Endothelial cell of umbilical vein (primary cell): ENCODE data around the gene HNRNPC. TPM values are rescaled to one million over a fixed set of nuclear protein-coding genes. Genes with fewer than 3 reads are reported as not detected.

ENCODE experiments used
- BruUV-seq: library from RNA; stranded (reverse); fragments of 400-500 nt; replicated peaks from 2 replicates; lab custom pipeline; 2021; lab: Mats Ljungman, UMichigan
- CTCF ChIA-PET: fragments of 300-600, 350-600 bp; sonication (Branson Sonifier 250); formaldehyde crosslinking; loops from one replicate; lab custom pipeline; 2021; ENCODE audit warnings: antibody characterized with exemption, inconsistent platforms; lab: Charles Lee
- POLR2A ChIA-PET: fragments of 300-600, 350-600 bp; sonication (Branson Sonifier 250); formaldehyde crosslinking; loops from one replicate; lab custom pipeline; 2021; ENCODE audit warnings: antibody characterized with exemption, inconsistent platforms; lab: Charles Lee
- DNase-seq: peaks from one replicate; pipeline ENCODE4 v3.0.0-alpha.2; 2011; ENCODE audit warnings: low read depth, low spot score
- FAIRE-seq: peaks from 2 replicates; lab custom pipeline; 2011; peaks lifted over from hg19 to GRCh38; lab: Jason Lieb, UNC
- H2AFZ ChIP-seq: 2 replicates; pipeline ENCODE4 v1.6.0; 2012; ENCODE audit warnings: low read depth, low read length, control low read depth, inconsistent platforms
- H3K27ac ChIP-seq: 2 replicates; pipeline ENCODE4 v1.5.1; 2011; ENCODE audit warnings: low read depth, mild to moderate bottlenecking, control low read depth, low read length, moderate library complexity; ENCODE audit not compliant: insufficient read depth
- H3K27me3 ChIP-seq, 2 experiments: 2 replicates each; pipeline versions ENCODE4 v1.6.0 to v1.6.1; 2011; ENCODE audit warnings: low read length in 2 of 2, mixed read lengths in 1 of 2; ENCODE audit not compliant: control insufficient read depth in 2 of 2, insufficient read depth in 2 of 2
- H3K36me3 ChIP-seq, 2 experiments: 2 replicates in 1 of 2; 3 replicates in 1 of 2; pipeline ENCODE4 v1.5.1; 2011; ENCODE audit warnings: low read length in 2 of 2, mild to moderate bottlenecking in 1 of 2, moderate library complexity in 1 of 2; ENCODE audit not compliant: control insufficient read depth in 2 of 2, insufficient read depth in 2 of 2; ENCODE audit errors: extremely low read depth in 1 of 2
- H3K4me1 ChIP-seq: 3 replicates; pipeline ENCODE4 v1.5.1; 2011; ENCODE audit warnings: mild to moderate bottlenecking, low read length; ENCODE audit not compliant: control insufficient read depth, insufficient read depth; ENCODE audit errors: extremely low read depth
- H3K4me2 ChIP-seq: 2 replicates; pipeline ENCODE4 v1.6.1; 2011; ENCODE audit warnings: low read length, control low read depth, mixed read lengths; ENCODE audit not compliant: insufficient read depth
- H3K4me3 ChIP-seq, 3 experiments: fragments of 200-600 bp in 1 of 3; sonication (generic), shearing (Covaris generic) in 1 of 3; replicated peaks in 1 of 3; 2 replicates each; pipeline ENCODE4 v1.5.1; 2011 to 2016; ENCODE audit warnings: control low read depth in 3 of 3, low read length in 3 of 3, mild to moderate bottlenecking in 2 of 3, inconsistent platforms in 1 of 3, low read depth in 1 of 3, moderate library complexity in 1 of 3; ENCODE audit not compliant: insufficient read depth in 1 of 3
- H3K79me2 ChIP-seq: 2 replicates; pipeline ENCODE4 v1.6.0; 2012; ENCODE audit warnings: low read length, inconsistent platforms; ENCODE audit not compliant: control insufficient read depth, insufficient read depth
- H3K9ac ChIP-seq: replicated peaks from 2 replicates; pipeline ENCODE3; 2011; ENCODE audit warnings: low read length, control low read depth; ENCODE audit not compliant: insufficient read depth; ENCODE audit errors: extremely low read depth
- H3K9me1 ChIP-seq: replicated peaks from 3 replicates; pipeline ENCODE4 v1.6.0; 2011; ENCODE audit warnings: mild to moderate bottlenecking, low read length; ENCODE audit not compliant: control insufficient read depth, insufficient read depth; ENCODE audit errors: extremely low read depth
- H3K9me3 ChIP-seq: replicated peaks from 2 replicates; pipeline ENCODE4 v1.5.1; 2012; ENCODE audit warnings: low read length, inconsistent platforms; ENCODE audit not compliant: control insufficient read depth, insufficient read depth
- H4K20me1 ChIP-seq: replicated peaks from 2 replicates; pipeline ENCODE3; 2011; ENCODE audit warnings: mild to moderate bottlenecking, low read length; ENCODE audit not compliant: control insufficient read depth, insufficient read depth; ENCODE audit errors: extremely low read depth
- EZH2 ChIP-seq: IDR thresholded peaks from 2 replicates; pipeline ENCODE4 v1.6.1; 2012; ENCODE audit warnings: borderline replicate concordance, low read depth, mild to moderate bottlenecking, moderate library complexity, low read length, inconsistent platforms; ENCODE audit not compliant: severe bottlenecking
- FOS ChIP-seq: IDR thresholded peaks from 2 replicates; pipeline ENCODE4 v1.6.1; 2011; ENCODE audit warnings: mild to moderate bottlenecking, low read length, moderate library complexity, borderline replicate concordance; ENCODE audit not compliant: insufficient read depth
- GATA2 ChIP-seq: IDR thresholded peaks from 2 replicates; pipeline ENCODE4 v1.7.0; 2011; ENCODE audit warnings: low read depth, mild to moderate bottlenecking, moderate library complexity, mixed read lengths, low read length; ENCODE audit not compliant: insufficient read length, insufficient read depth
- JUN ChIP-seq: IDR thresholded peaks from 2 replicates; pipeline ENCODE4 v1.6.1; 2011; ENCODE audit warnings: borderline replicate concordance, low read depth; ENCODE audit not compliant: insufficient read length, insufficient read depth
- MAX ChIP-seq: IDR thresholded peaks from 2 replicates; pipeline ENCODE4 v1.6.1; 2011; ENCODE audit not compliant: insufficient read depth, insufficient read length
- MYC ChIP-seq: IDR thresholded peaks from one replicate; pipeline ENCODE4 v1.6.1; 2011; ENCODE audit warnings: mild to moderate bottlenecking, low read depth, low read length
- POLR2A ChIP-seq: IDR thresholded peaks from 2 replicates; pipeline ENCODE4 v1.6.1; 2012; ENCODE audit warnings: low read depth, mild to moderate bottlenecking, control low read depth, low read length
- POLR2AphosphoS5 ChIP-seq: IDR thresholded peaks from 2 replicates; pipeline ENCODE4 v1.6.1; 2012; ENCODE audit warnings: low read depth, mild to moderate bottlenecking, control low read depth, low read length, moderate library complexity; ENCODE audit not compliant: insufficient read depth
- dilution Hi-C: fragments of 300-500 bp; cut with MboI; formaldehyde crosslinking; loops from one replicate; pipeline ENCODE4 v1.15.0; 2019; ENCODE audit warnings: low sequenced_read_pairs; ENCODE audit not compliant: extremely low pct_ligation_motif_present
- intact Hi-C: fragments of 100-400 bp; cut with micrococcal nuclease; formaldehyde crosslinking; loops from one replicate; pipeline ENCODE4 v1.10.0; 2022
- polyA plus RNA-seq, 4 experiments: library from polyadenylated mRNA; depleted of rRNA in 3 of 4; stranded (reverse) in 3 of 4; unstranded in 1 of 4; fragments of >200 nt; gene quantifications; 2 replicates each; pipeline versions ENCODE4 v1.2.1 to v1.2.3, GENCODE V29; 2011 to 2012; ENCODE audit warnings: missing spikeins in 1 of 4
- total RNA-seq: library from RNA; stranded (reverse); gene quantifications from 2 replicates; pipeline ENCODE4 v1.2.3, GENCODE V29; 2021
- TF ChIP-seq, protein P1 (sequence below), 2 donors: IDR thresholded peaks; 1 replicate in 1 of 2; 2 replicates in 1 of 2; pipeline ENCODE4 v1.5.1; 2011; ENCODE audit warnings: low read length in 2 of 2, mild to moderate bottlenecking in 2 of 2, moderate library complexity in 2 of 2, control low read depth in 1 of 2, inconsistent platforms in 1 of 2, low read depth in 1 of 2; ENCODE audit not compliant: insufficient read depth in 1 of 2; ENCODE audit errors: extremely low read depth in 1 of 2

HNRNPC gene
- total and polyA plus RNA-seq, 2 donors (not counting 3 experiments of a cell fraction or from before 2014, with no cell fraction given): 531 to 674 TPM

GRCh38 chr14:21255385-21256101, 13.7 kb downstream of the HNRNPC start:
- ChIA-PET POLR2A (interaction anchor here (0.7 to 1.7 kb wide), 2 partner anchors 9 to 11 kb away, joined by 3 to 4 read pairs; no protein-coding TSS in a partner anchor), CTCF (interaction anchor here (0.9 to 1.4 kb wide), 2 partner anchors 10 to 14 kb away, joined by 3 to 5 read pairs; no protein-coding TSS in a partner anchor)
- FAIRE-seq (no peak), DNase-seq (peak; percentile 18)
- Histone ChIP-seq H3K9ac (no peak overlapping the region), H3K79me2 (peaks cover 98% of the 10 kb centered on the region), H2AFZ (no peak overlapping the region), H3K4me2 (peak overlapping the region; percentile 4), H3K9me1 (peaks cover 2% of the 10 kb centered on the region), H3K9me3 (no peaks in the 10 kb centered on the region), H3K27me3 (no peaks in the 10 kb centered on the region), H3K27ac (no peak overlapping the region), H3K4me1 (peaks cover 2% of the 10 kb centered on the region), H3K36me3 (peaks cover 14 to 36% of the 10 kb centered on the region in 2 experiments), H4K20me1 (peaks cover 30% of the 10 kb centered on the region), H3K4me3 (no peak overlapping the region)
- intact Hi-C loops: no loop called here
- dilution Hi-C loops: no loop called here
- no TSS peak for BruUV-seq
- TF ChIP-seq POLR2AphosphoS5 (no peak), POLR2A (no peak), JUN (no peak), MYC (no peak), EZH2 (no peak), MAX (no peak), GATA2 (no peak), FOS (no peak)
- TF ChIP-seq, protein P1, sequence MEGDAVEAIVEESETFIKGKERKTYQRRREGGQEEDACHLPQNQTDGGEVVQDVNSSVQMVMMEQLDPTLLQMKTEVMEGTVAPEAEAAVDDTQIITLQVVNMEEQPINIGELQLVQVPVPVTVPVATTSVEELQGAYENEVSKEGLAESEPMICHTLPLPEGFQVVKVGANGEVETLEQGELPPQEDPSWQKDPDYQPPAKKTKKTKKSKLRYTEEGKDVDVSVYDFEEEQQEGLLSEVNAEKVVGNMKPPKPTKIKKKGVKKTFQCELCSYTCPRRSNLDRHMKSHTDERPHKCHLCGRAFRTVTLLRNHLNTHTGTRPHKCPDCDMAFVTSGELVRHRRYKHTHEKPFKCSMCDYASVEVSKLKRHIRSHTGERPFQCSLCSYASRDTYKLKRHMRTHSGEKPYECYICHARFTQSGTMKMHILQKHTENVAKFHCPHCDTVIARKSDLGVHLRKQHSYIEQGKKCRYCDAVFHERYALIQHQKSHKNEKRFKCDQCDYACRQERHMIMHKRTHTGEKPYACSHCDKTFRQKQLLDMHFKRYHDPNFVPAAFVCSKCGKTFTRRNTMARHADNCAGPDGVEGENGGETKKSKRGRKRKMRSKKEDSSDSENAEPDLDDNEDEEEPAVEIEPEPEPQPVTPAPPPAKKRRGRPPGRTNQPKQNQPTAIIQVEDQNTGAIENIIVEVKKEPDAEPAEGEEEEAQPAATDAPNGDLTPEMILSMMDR (IDR thresholded peaks at IDR 0.05; ENCODE audit: extremely low read depth in 1 of 2, insufficient read depth in 1 of 2, low read depth in 1 of 2, low read length in 2 of 2): no peak
